CD4-positive, alpha-beta T cell (primary cell): ENCODE results near the gene DENND2C. TPM values are rescaled to one million over a fixed set of nuclear protein-coding genes. Genes with fewer than 3 reads are reported as not detected.

ENCODE experiments used
- ATAC-seq: fragments of 200-7000 bp; cut with Tn5 transposase; one replicate; pipeline ENCODE4 v1.10.0; 2022; ENCODE audit warnings: mild to moderate bottlenecking; ENCODE audit not compliant: poor library complexity
- CTCF ChIA-PET: fragments of 350-600 bp; sonication (Branson Sonifier 250); formaldehyde crosslinking; loops from one replicate; lab custom pipeline; 2021; ENCODE audit warnings: antibody characterized with exemption, inconsistent platforms; lab: Charles Lee
- POLR2A ChIA-PET: fragments of 350-600 bp; sonication (Branson Sonifier 250); formaldehyde crosslinking; loops from one replicate; lab custom pipeline; 2021; ENCODE audit warnings: antibody characterized with exemption, inconsistent platforms; lab: Charles Lee
- DNase-seq, 14 experiments: peaks; one replicate each; pipeline ENCODE4 v3.0.0-alpha.2; 2013 to 2020; ENCODE audit warnings: mixed read lengths in 2 of 14
- H3K27ac ChIP-seq, 2 donors: one replicate each; pipeline versions ENCODE4 v1.5.1 to v1.7.0; 2013; ENCODE audit warnings: low read length in 2 of 2, low read depth in 1 of 2, mild to moderate bottlenecking in 1 of 2
- H3K27me3 ChIP-seq, 2 experiments: 1 replicate in 1 of 2; 2 replicates in 1 of 2; pipeline versions ENCODE4 v1.6.1 to v1.7.0; 2013; ENCODE audit warnings: low read length in 2 of 2, control low read depth in 1 of 2, mild to moderate bottlenecking in 1 of 2, moderate library complexity in 1 of 2; ENCODE audit not compliant: insufficient read depth in 2 of 2, control insufficient read depth in 1 of 2
- H3K36me3 ChIP-seq: one replicate; pipeline ENCODE4 v1.6.1; 2013; ENCODE audit warnings: low read length, control low read depth; ENCODE audit not compliant: insufficient read depth
- H3K4me1 ChIP-seq: one replicate; pipeline ENCODE4 v1.6.1; 2013; ENCODE audit warnings: low read length, control low read depth; ENCODE audit not compliant: insufficient read depth
- H3K4me3 ChIP-seq: one replicate; pipeline ENCODE4 v1.5.1; 2013; ENCODE audit warnings: mild to moderate bottlenecking, low read length, moderate library complexity
- H3K9me3 ChIP-seq, 2 experiments: 1 replicate in 1 of 2; 2 replicates in 1 of 2; pipeline versions ENCODE4 v1.6.1 to v1.7.0; 2013; ENCODE audit warnings: low read length in 2 of 2, mild to moderate bottlenecking in 2 of 2, control low read depth in 1 of 2, moderate library complexity in 1 of 2; ENCODE audit not compliant: control insufficient read depth in 1 of 2, insufficient read depth in 1 of 2
- H3K27ac Mint-ChIP-seq: one replicate; pipeline ENCODE4 v1.8.0; 2020; ENCODE audit warnings: mixed read lengths
- H3K27me3 Mint-ChIP-seq: one replicate; pipeline ENCODE4 v1.8.0; 2021; ENCODE audit warnings: mixed read lengths
- H3K36me3 Mint-ChIP-seq: one replicate; pipeline ENCODE4 v1.8.0; 2021; ENCODE audit warnings: low read depth, mixed read lengths
- H3K4me1 Mint-ChIP-seq: one replicate; pipeline ENCODE4 v1.8.0; 2021; ENCODE audit warnings: low read depth, mixed read lengths
- H3K4me3 Mint-ChIP-seq: one replicate; pipeline ENCODE4 v1.8.0; 2020; ENCODE audit warnings: mild to moderate bottlenecking, mixed read lengths
- H3K9me3 Mint-ChIP-seq: one replicate; pipeline ENCODE4 v1.8.0; 2020; ENCODE audit warnings: mixed read lengths
- intact Hi-C, 2 experiments: fragments of 100-400 bp; cut with DNase I in 1 of 2; cut with micrococcal nuclease in 1 of 2; formaldehyde crosslinking; loops; one replicate each; pipeline versions ENCODE4 v1.15.1 to v1.9.0; 2023 to 2025; cut with DNase I, micrococcal nuclease
- total RNA-seq, 174 experiments: library from RNA in 2 of 174; stranded (reverse) in 2 of 174; gene quantifications; one replicate each; pipeline ENCODE4 v1.2.3 and lab custom pipeline; 2021 to 2026
- TF ChIP-seq, protein P1 (sequence below): fragments of 200-600 bp; IDR thresholded peaks from one replicate; pipeline ENCODE4 v1.8.0; 2022; ENCODE audit warnings: antibody characterized with exemption, mild to moderate bottlenecking

The DENND2C gene
- total RNA-seq, 2 experiments from 2014 or later = 1.6 to 2.0 TPM

DNA sequence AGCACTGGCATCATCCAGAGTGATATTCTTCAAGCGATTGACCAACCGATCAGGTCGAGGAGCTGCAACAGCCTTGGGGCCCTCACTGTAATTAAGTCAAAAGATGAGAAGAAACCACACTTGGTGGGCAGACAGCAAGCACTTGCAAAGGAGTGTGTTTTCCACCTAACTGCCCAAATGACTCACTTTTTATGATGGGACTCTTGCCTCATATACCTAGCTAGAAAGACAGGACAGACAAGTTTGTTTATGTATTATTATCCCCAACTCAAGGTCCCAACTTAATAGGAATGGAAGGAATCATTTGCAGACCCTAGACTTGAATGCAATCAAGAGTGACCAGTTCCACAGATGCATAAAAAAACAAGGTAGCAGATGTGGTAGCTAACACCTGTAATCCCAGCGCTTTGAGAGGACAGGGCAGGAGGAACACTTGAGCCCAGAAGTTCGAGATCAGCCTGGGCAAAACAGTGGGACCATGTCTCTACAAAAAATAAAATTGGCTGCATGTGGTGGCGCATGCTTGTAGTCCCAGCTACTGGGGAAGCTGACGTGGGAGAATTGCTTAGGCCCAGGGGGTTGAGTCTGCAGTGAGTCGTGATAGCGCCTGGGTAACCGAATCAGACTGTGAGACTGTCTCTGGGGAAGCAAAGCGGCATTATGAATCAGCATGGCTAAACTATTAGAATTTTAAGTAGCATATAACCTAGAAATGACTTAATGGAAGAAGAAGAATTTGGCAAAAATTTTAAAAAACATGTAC is 49.0 kb upstream of the DENND2C start:
- peaks cover 89% of the 10 kb centered on the region for H3K36me3 Mint-ChIP-seq
- ATAC-seq (no peak), DNase-seq (no peak)
- no peaks in the 10 kb centered on the region for H3K9me3 Mint-ChIP-seq
- intact Hi-C loops = loop anchor here (1.0 to 10.0 kb wide), 6 partner anchors 42 to 374 kb away; partner anchors contain the start of genes DENND2C (in 1 of the 2) and TRIM33 (in 1 of the 2)
- H3K27me3 ChIP-seq = no peaks in the 10 kb centered on the region
- H3K36me3 ChIP-seq = peaks cover 66% of the 10 kb centered on the region
- H3K27me3 Mint-ChIP-seq = no peaks in the 10 kb centered on the region
- H3K4me3 ChIP-seq = no peak overlapping the region
- H3K4me1 ChIP-seq = peaks cover 16% of the 10 kb centered on the region
- no peak overlapping the region for H3K27ac ChIP-seq
- H3K4me1 Mint-ChIP-seq = peaks cover 21% of the 10 kb centered on the region
- ChIA-PET CTCF (interaction anchor here (1.3 kb wide), 1 partner anchor 8 kb away, joined by 3 read pairs; no protein-coding TSS in a partner anchor), POLR2A (no interaction called here)
- TF ChIP-seq, protein P1, sequence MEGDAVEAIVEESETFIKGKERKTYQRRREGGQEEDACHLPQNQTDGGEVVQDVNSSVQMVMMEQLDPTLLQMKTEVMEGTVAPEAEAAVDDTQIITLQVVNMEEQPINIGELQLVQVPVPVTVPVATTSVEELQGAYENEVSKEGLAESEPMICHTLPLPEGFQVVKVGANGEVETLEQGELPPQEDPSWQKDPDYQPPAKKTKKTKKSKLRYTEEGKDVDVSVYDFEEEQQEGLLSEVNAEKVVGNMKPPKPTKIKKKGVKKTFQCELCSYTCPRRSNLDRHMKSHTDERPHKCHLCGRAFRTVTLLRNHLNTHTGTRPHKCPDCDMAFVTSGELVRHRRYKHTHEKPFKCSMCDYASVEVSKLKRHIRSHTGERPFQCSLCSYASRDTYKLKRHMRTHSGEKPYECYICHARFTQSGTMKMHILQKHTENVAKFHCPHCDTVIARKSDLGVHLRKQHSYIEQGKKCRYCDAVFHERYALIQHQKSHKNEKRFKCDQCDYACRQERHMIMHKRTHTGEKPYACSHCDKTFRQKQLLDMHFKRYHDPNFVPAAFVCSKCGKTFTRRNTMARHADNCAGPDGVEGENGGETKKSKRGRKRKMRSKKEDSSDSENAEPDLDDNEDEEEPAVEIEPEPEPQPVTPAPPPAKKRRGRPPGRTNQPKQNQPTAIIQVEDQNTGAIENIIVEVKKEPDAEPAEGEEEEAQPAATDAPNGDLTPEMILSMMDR = no peak
- peak overlapping the region; percentile 25 for H3K4me3 Mint-ChIP-seq
- no peaks in the 10 kb centered on the region for H3K9me3 ChIP-seq
- H3K27ac Mint-ChIP-seq = peak overlapping the region; percentile 32

- peak within 1 kb of the TSS; percentile 83 to 96 for H3K27ac ChIP-seq
- H3K4me3 ChIP-seq = peak within 1 kb of the TSS; percentile 72
- no peaks in the 10 kb centered on the region for H3K9me3 ChIP-seq
- intact Hi-C loops = loop anchor here (1.0 to 10.0 kb wide), 9 partner anchors 40 to 372 kb away; partner anchors contain the start of genes BCAS2 (in 2 of the 2), CSDE1 (in 2 of the 2), DENND2C (in 1 of the 2) and SIKE1 (in 1 of the 2)
- H3K4me3 Mint-ChIP-seq = peak within 1 kb of the TSS; percentile 91
- H3K9me3 Mint-ChIP-seq = no peaks in the 10 kb centered on the region
- DNase-seq = peak; percentile 87 to 97 (median 94)
- TF ChIP-seq, protein P1 = no peak
- CTCF ChIA-PET = interaction anchor here (1.1 kb wide), 1 partner anchor 13 kb away, joined by 3 read pairs; no protein-coding TSS in a partner anchor
- POLR2A ChIA-PET = interaction anchor here (0.6 to 3.0 kb wide), 12 partner anchors 9 to 904 kb away, joined by 3 to 31 read pairs (median 5); partner anchors contain the start of genes BCAS2, CSDE1, DENND2C and RSBN1
- H3K27me3 Mint-ChIP-seq = no peaks in the 10 kb centered on the region
- H3K27ac Mint-ChIP-seq = peak within 1 kb of the TSS; percentile 98
- H3K36me3 Mint-ChIP-seq = peaks cover 90% of the 10 kb centered on the region
- peaks cover 66% of the 10 kb centered on the region for H3K36me3 ChIP-seq
- peaks cover 21% of the 10 kb centered on the region for H3K4me1 Mint-ChIP-seq
- H3K4me1 ChIP-seq = peaks cover 16% of the 10 kb centered on the region
- ATAC-seq = peak; percentile 96
- H3K27me3 ChIP-seq = no peaks in the 10 kb centered on the region
Observed at GRCh38 chr1:114716304-114717170, 46.7 kb upstream of the DENND2C start, which contains the start of gene NRAS. Gene NRAS (minus strand): TSS chr1:114716771. CDS start chr1:114716160, 611 bp downstream.

DNA sequence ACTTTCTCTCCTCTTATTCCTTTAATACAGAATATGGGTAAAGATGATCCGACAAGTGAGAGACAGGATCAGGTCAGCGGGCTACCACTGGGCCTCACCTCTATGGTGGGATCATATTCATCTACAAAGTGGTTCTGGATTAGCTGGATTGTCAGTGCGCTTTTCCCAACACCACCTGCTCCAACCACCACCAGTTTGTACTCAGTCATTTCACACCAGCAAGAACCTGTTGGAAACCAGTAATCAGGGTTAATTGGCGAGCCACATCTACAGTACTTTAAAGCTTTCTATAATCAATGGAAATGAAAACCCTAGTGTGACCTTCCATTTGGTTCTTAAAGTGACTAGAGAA is 46.1 kb upstream of the DENND2C start:
- peaks cover 16% of the 10 kb centered on the region for H3K4me1 ChIP-seq
- no peaks in the 10 kb centered on the region for H3K9me3 ChIP-seq
- TF ChIP-seq, protein P1 = no peak
- H3K4me3 ChIP-seq = peak overlapping the region; percentile 72
- H3K4me1 Mint-ChIP-seq = peaks cover 21% of the 10 kb centered on the region
- ChIA-PET POLR2A (interaction anchor here (0.6 to 3.0 kb wide), 11 partner anchors 9 to 904 kb away, joined by 3 to 31 read pairs (median 5); partner anchors contain the start of genes BCAS2, CSDE1, DENND2C and RSBN1), CTCF (interaction anchor here (1.1 kb wide), 1 partner anchor 12 kb away, joined by 3 read pairs; no protein-coding TSS in a partner anchor)
- peak overlapping the region; percentile 98 for H3K27ac Mint-ChIP-seq
- H3K4me3 Mint-ChIP-seq = peak overlapping the region; percentile 91
- peaks cover 65% of the 10 kb centered on the region for H3K36me3 ChIP-seq
- H3K9me3 Mint-ChIP-seq = no peaks in the 10 kb centered on the region
- H3K27me3 ChIP-seq = no peaks in the 10 kb centered on the region
- peak overlapping the region; percentile 83 to 96 for H3K27ac ChIP-seq
- ATAC-seq (no peak), DNase-seq (no peak)
- H3K27me3 Mint-ChIP-seq = no peaks in the 10 kb centered on the region
- intact Hi-C loops = loop anchor here (1.0 to 10.0 kb wide), 9 partner anchors 41 to 371 kb away; partner anchors contain the start of genes BCAS2 (in 2 of the 2), CSDE1 (in 2 of the 2), DENND2C (in 1 of the 2) and SIKE1 (in 1 of the 2)
- peaks cover 90% of the 10 kb centered on the region for H3K36me3 Mint-ChIP-seq
